ENCODE data around the gene CELF2. TPM values are rescaled to one million over a fixed set of nuclear protein-coding genes. Genes with fewer than 3 reads are reported as not detected.

Gene CELF2
- total RNA-seq, 3 donors from 2014 or later (not counting 1 experiment from before 2014, with no cell fraction given) = 282 to 298 (median 295) TPM

GRCh38 chr10:11337516-11337915 is 319.8 kb downstream of the CELF2 start:
- intact Hi-C loops (cut with micrococcal nuclease) = no loop called here
- peak in 2 of 3 donors; percentile 47 to 63 for ATAC-seq
- H3K4me3 Mint-ChIP-seq = peak overlapping the region; percentile 21
- no peaks in the 10 kb centered on the region for H3K9me3 Mint-ChIP-seq
- Histone ChIP-seq H3K27me3 (ENCODE audit: control insufficient read depth, insufficient read depth, low read length) (no peaks in the 10 kb centered on the region), H3K27ac (ENCODE audit: low read length) (no peak overlapping the region), H3K36me3 (ENCODE audit: control insufficient read depth, insufficient read depth, low read length) (peaks cover 21% of the 10 kb centered on the region), H3K4me1 (ENCODE audit: control insufficient read depth, insufficient read depth, low read length) (peaks cover 5% of the 10 kb centered on the region), H3K4me3 (ENCODE audit: low read length) (no peak overlapping the region), H3K9me3 (ENCODE audit: control insufficient read depth, insufficient read depth, low read length) (no peaks in the 10 kb centered on the region)
- TF ChIP-seq, protein P1, sequence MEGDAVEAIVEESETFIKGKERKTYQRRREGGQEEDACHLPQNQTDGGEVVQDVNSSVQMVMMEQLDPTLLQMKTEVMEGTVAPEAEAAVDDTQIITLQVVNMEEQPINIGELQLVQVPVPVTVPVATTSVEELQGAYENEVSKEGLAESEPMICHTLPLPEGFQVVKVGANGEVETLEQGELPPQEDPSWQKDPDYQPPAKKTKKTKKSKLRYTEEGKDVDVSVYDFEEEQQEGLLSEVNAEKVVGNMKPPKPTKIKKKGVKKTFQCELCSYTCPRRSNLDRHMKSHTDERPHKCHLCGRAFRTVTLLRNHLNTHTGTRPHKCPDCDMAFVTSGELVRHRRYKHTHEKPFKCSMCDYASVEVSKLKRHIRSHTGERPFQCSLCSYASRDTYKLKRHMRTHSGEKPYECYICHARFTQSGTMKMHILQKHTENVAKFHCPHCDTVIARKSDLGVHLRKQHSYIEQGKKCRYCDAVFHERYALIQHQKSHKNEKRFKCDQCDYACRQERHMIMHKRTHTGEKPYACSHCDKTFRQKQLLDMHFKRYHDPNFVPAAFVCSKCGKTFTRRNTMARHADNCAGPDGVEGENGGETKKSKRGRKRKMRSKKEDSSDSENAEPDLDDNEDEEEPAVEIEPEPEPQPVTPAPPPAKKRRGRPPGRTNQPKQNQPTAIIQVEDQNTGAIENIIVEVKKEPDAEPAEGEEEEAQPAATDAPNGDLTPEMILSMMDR (IDR thresholded peaks at IDR 0.05) = no peak
- WGBS (ENCODE audit: insufficient coverage) = 87% methylated on average over 15 of the region's 15 CpGs
- peak in 1 of 2 donors; percentile 49 for DNase-seq
- H3K27ac Mint-ChIP-seq = peak overlapping the region; percentile 83 to 92
- H3K36me3 Mint-ChIP-seq = peaks cover 13% of the 10 kb centered on the region
- peaks cover 53 to 58% of the 10 kb centered on the region in 2 donors for H3K4me1 Mint-ChIP-seq
- no peaks in the 10 kb centered on the region for H3K27me3 Mint-ChIP-seq (ENCODE audit: low read depth in 2 of 2)

- H3K27ac ChIP-seq (ENCODE audit: low read length) = no peak overlapping the region
- no peak overlapping the region for H3K4me3 ChIP-seq (ENCODE audit: low read length)
- Mint-ChIP-seq H3K27me3 (ENCODE audit: low read depth in 2 of 2) (no peaks in the 10 kb centered on the region), H3K4me3 (peak overlapping the region; percentile 22), H3K4me1 (peaks cover 46 to 51% of the 10 kb centered on the region in 2 donors), H3K9me3 (no peaks in the 10 kb centered on the region), H3K36me3 (peaks cover 7% of the 10 kb centered on the region), H3K27ac (peak overlapping the region; percentile 83 to 92)
- ATAC-seq (peak in 1 of 3 donors; percentile 17), DNase-seq (no peak)
- WGBS (ENCODE audit: insufficient coverage) = 92% methylated on average over 9 of the region's 10 CpGs
- intact Hi-C loops (cut with micrococcal nuclease) = no loop called here
- H3K4me1 ChIP-seq (ENCODE audit: control insufficient read depth, insufficient read depth, low read length) = peaks cover 5% of the 10 kb centered on the region
- TF ChIP-seq, protein P1 (IDR thresholded peaks at IDR 0.05) = no peak
- H3K27me3 ChIP-seq (ENCODE audit: control insufficient read depth, insufficient read depth, low read length) = no peaks in the 10 kb centered on the region
- peaks cover 14% of the 10 kb centered on the region for H3K36me3 ChIP-seq (ENCODE audit: control insufficient read depth, insufficient read depth, low read length)
- no peaks in the 10 kb centered on the region for H3K9me3 ChIP-seq (ENCODE audit: control insufficient read depth, insufficient read depth, low read length)
Measured at GRCh38 chr10:11338160-11338844, 320.6 kb downstream of the CELF2 start.

DNA sequence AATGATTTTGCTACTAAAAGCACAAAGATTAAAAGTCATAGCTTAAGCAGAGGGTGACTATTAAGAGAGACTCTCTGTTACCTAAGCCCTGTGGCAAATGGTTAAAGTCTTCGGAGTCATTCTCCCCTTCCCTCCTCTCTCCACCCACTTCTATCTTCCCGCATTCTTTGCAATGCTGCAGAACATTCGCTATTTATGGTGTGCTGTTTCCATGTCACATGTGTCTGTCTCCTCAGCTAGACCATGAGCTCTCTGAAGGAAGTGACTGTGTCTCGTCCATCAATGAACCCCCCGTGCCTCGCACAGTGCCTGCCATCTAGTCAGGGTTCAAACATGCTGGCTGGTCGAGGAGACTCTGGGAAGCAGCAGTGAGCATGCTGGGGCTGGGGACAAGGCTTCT is 321.3 kb downstream of the CELF2 start:
- Mint-ChIP-seq H3K4me3 (no peak overlapping the region), H3K27me3 (ENCODE audit: low read depth in 2 of 2) (no peaks in the 10 kb centered on the region), H3K9me3 (no peaks in the 10 kb centered on the region), H3K27ac (peak overlapping the region; percentile 83 to 92), H3K36me3 (peaks cover 7% of the 10 kb centered on the region), H3K4me1 (peaks cover 45 to 47% of the 10 kb centered on the region in 2 donors)
- intact Hi-C loops (cut with micrococcal nuclease) = no loop called here
- H3K4me3 ChIP-seq (ENCODE audit: low read length) = no peak overlapping the region
- TF ChIP-seq, protein P1 (IDR thresholded peaks at IDR 0.05) = no peak
- no peaks in the 10 kb centered on the region for H3K27me3 ChIP-seq (ENCODE audit: control insufficient read depth, insufficient read depth, low read length)
- H3K4me1 ChIP-seq (ENCODE audit: control insufficient read depth, insufficient read depth, low read length) = peaks cover 5% of the 10 kb centered on the region
- no peaks in the 10 kb centered on the region for H3K9me3 ChIP-seq (ENCODE audit: control insufficient read depth, insufficient read depth, low read length)
- 87% methylated on average over 7 of the region's 7 CpGs for WGBS (ENCODE audit: insufficient coverage)
- DNase-seq = no peak
- H3K27ac ChIP-seq (ENCODE audit: low read length) = no peak overlapping the region
- no peak for ATAC-seq
- H3K36me3 ChIP-seq (ENCODE audit: control insufficient read depth, insufficient read depth, low read length) = peaks cover 11% of the 10 kb centered on the region
